Measurements from ENCODE around the gene PRRT3. TPM values are rescaled to one million over a fixed set of nuclear protein-coding genes. Genes with fewer than 3 reads are reported as not detected.

PRRT3 gene
- total and polyA plus RNA-seq, 2 donors (not counting 3 experiments of a cell fraction or from before 2014, with no cell fraction given), result 1.5 TPM

DNA sequence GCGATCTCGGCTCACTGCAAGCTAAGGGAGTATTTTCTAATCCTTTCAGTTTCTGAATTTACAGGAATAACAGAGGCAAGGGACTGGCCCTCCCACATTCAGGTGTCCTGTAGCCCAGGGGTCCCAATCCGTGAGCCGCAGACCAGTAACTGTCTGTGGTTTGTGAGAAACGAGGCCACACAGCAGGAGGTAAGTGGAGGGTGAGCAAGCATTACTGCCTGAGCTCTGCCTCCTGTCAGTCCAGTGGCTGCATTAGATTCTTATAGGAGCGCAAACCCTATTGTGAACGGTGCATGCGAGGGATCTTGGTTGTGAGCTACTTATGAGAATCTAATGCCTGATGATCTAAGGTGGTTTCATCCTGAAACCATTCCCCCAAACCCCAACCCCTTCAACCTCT lies 40.3 kb downstream of the PRRT3 start:
- no peaks in the 10 kb centered on the region for H3K9me3 ChIP-seq (replicated peaks; ENCODE audit: control insufficient read depth, insufficient read depth, low read length)
- TF ChIP-seq CTCF (IDR thresholded peaks at IDR 0.05; ENCODE audit: extremely low read depth in 1 of 2, insufficient read depth in 1 of 2, low read depth in 1 of 2, low read length in 2 of 2) (no peak), GATA2 (IDR thresholded peaks at IDR 0.05; ENCODE audit: insufficient read depth, insufficient read length, low read depth, low read length) (no peak), MYC (IDR thresholded peaks at IDR 0.05; ENCODE audit: low read depth, low read length) (no peak), JUN (IDR thresholded peaks at IDR 0.05; ENCODE audit: borderline replicate concordance, insufficient read depth, insufficient read length, low read depth) (no peak), POLR2AphosphoS5 (IDR thresholded peaks at IDR 0.05; ENCODE audit: insufficient read depth, low read depth, low read length) (no peak), EZH2 (IDR thresholded peaks at IDR 0.05; ENCODE audit: borderline replicate concordance, low read depth, low read length, severe bottlenecking) (no peak), POLR2A (IDR thresholded peaks at IDR 0.05; ENCODE audit: low read depth, low read length) (no peak), FOS (IDR thresholded peaks at IDR 0.05; ENCODE audit: borderline replicate concordance, insufficient read depth, low read length) (no peak), MAX (IDR thresholded peaks at IDR 0.05; ENCODE audit: insufficient read depth, insufficient read length) (no peak)
- no peak overlapping the region for H3K4me2 ChIP-seq (ENCODE audit: insufficient read depth, low read length)
- FAIRE-seq, result no peak
- no peak for DNase-seq (ENCODE audit: low read depth, low spot score)
- no peak overlapping the region for H3K4me3 ChIP-seq (replicated peaks in 1 of 3; ENCODE audit: insufficient read depth in 1 of 3, low read depth in 1 of 3, low read length in 3 of 3)
- no peaks in the 10 kb centered on the region for H4K20me1 ChIP-seq (replicated peaks; ENCODE audit: control insufficient read depth, extremely low read depth, insufficient read depth, low read length)
- H3K36me3 ChIP-seq (ENCODE audit: control insufficient read depth in 2 of 2, extremely low read depth in 1 of 2, insufficient read depth in 2 of 2, low read length in 2 of 2), result no peaks in the 10 kb centered on the region
- H2AFZ ChIP-seq (ENCODE audit: low read depth, low read length), result no peak overlapping the region
- no peak overlapping the region for H3K9ac ChIP-seq (replicated peaks; ENCODE audit: extremely low read depth, insufficient read depth, low read length)
- no TSS peak for BruUV-seq (replicated peaks)
- no peaks in the 10 kb centered on the region for H3K9me1 ChIP-seq (replicated peaks; ENCODE audit: control insufficient read depth, extremely low read depth, insufficient read depth, low read length)
- dilution Hi-C loops (cut with MboI; ENCODE audit: extremely low pct_ligation_motif_present, low sequenced_read_pairs) (no loop called here), intact Hi-C loops (cut with micrococcal nuclease) (no loop called here)
- no peaks in the 10 kb centered on the region for H3K79me2 ChIP-seq (ENCODE audit: control insufficient read depth, insufficient read depth, low read length)
- no peak overlapping the region for H3K27ac ChIP-seq (ENCODE audit: insufficient read depth, low read depth, low read length)
- CTCF ChIA-PET, result interaction anchor here (0.9 to 1.5 kb wide), 4 partner anchors 8 to 20 kb away, joined by 3 to 5 read pairs (median 4); partner anchors contain the start of gene IL17RE
- H3K27me3 ChIP-seq (ENCODE audit: control insufficient read depth in 2 of 2, insufficient read depth in 2 of 2, low read length in 2 of 2), result no peaks in the 10 kb centered on the region
- POLR2A ChIA-PET, result no interaction called here
- H3K4me1 ChIP-seq (ENCODE audit: control insufficient read depth, extremely low read depth, insufficient read depth, low read length), result peaks cover 10% of the 10 kb centered on the region
